COLO829 (cell line): ENCODE results near the gene SLC16A3.
A peak's percentile ranks its signal among the peaks of the same experiment; 100 is the strongest.
"Not testable (repeated sequence)": the region's sequence is repeated elsewhere in the genome, so short reads cannot be mapped to it uniquely, and the experiment has no call there.

Source experiments
- DNase-seq: peaks from one replicate; pipeline ENCODE4 v3.0.0; 2012; ENCODE audit warnings: low spot score

The SLC16A3 gene

GRCh38 chr17:82247182-82247823 lies 18.5 kb downstream of the SLC16A3 start:
- DNase-seq, result no peak

- no peak for DNase-seq
These were observed 19.2 kb downstream of the SLC16A3 start for GRCh38 chr17:82247856-82248671.

- no peak for DNase-seq
These were observed 20.2 kb downstream of the SLC16A3 start for GRCh38 chr17:82248815-82249674.

DNA sequence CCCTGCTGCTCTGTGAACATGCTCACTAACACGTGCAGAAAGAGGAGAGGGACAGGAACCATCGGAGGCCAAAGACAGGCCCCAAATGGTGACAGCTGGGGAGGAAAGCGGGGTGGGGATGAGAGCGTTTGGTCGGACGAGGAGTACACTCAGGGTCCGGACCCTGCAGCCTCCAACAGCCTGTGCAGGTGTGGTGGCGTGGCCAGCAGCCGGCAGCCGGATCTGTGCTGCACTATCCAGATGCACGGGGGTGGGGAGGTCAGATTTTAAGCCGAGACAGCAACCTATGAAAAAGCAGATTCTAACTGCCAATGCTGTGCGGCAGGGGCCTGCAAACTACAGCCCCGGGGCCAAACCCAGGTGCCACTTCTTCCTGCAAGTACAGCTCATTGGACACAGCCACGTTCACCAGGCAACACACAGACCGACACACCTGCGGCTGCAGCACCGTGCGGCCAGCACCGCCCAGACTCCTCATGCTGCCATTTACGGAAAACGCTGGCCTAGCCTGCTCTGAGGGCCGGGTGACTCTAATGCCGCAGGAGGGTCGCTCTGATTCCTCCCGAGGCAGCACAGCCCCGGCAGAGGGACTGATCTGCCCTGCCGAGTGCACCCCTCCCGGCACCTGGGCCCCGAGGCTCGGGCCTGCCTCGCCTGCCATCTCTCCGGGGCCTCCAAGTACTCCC lies 21.2 kb downstream of the SLC16A3 start:
- no peak for DNase-seq

DNA sequence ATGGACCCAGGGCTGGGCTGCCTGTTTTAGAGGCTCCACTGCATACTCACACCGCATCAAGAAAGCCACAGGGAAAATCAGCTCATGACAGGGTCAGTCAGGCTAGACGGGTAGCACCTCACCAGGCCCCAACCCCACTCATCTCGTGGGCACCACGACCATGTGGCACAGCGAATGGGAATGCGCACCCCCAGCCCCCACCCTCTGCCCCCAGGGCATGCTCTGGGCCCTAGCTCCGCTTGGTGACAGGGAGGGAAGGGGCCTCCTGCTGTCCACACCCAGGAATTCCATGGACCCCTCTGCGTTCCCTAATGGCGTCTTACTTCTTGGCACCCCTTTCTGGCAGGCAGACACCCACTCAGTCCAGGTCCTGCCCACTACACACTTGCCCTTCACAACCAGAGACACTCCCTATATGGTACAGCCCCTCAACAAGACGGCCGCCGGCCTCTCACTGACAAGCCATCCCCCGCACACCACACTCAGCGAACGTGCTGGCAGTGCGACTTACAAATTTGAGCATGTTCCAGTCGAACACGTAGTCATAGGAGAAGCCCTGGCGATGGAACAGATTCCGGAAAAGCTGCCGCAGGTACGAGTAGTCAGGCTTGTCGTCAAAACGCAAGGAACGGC lies 22.1 kb downstream of the SLC16A3 start:
- DNase-seq, result no peak

GRCh38 chr17:82252511-82253178 lies 23.8 kb downstream of the SLC16A3 start:
- no peak for DNase-seq

GRCh38 chr17:82253179-82253544 lies 24.3 kb downstream of the SLC16A3 start:
- no peak for DNase-seq

DNA sequence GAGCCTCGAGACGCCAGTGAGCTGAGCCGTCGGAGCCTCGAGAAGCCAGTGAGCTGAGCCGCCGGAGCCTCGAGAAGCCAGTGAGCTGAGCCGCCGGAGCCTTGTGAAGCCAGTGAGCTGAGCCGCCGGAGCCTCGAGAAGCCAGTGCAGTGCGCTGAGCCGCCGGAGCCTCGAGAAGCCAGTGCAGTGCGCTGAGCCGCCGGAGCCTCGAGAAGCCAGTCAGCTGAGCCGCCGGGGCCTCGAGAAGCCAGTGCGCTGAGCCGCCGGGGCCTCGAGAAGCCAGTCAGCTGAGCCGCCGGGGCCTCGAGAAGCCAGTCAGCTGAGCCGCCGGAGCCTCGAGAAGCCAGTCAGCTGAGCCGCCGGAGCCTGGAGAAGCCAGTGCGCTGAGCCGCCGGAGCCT lies 25.3 kb downstream of the SLC16A3 start:
- DNase-seq, result not testable (repeated sequence)

GRCh38 chr17:82254746-82255145 lies 25.9 kb downstream of the SLC16A3 start:
- DNase-seq, result not testable (repeated sequence)

GRCh38 chr17:82255402-82255972 lies 26.6 kb downstream of the SLC16A3 start:
- DNase-seq, result no peak

DNA sequence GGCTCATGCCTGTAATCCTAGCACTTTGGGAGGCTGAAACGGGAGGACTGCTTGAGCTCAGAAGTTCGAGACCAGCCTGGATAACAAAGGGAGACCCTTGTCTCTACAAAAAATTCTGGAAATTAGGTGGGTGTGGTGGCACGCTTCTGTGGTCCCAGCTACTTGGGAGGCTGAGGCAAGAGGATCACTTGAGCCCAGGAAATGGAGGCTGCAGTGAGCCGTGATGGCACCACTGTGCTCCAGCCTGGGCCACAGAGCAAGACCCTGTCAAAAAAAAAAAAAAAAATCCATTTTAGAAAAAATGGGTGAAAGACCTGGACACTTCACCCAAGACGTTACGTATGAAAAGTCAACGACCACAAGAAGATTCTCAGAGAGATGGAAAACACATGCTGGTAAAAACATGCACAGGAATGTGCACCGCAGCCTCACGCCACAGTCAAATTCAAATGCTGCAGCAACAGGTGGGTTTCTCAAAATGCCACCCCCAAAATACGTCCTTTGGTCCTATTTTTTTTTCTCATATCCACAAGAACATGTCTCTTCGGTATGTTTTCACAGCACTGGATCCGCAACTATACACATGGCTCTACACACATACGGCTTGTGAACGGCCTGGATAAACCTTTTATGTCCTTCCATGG lies 27.5 kb downstream of the SLC16A3 start:
- DNase-seq, result no peak

DNA sequence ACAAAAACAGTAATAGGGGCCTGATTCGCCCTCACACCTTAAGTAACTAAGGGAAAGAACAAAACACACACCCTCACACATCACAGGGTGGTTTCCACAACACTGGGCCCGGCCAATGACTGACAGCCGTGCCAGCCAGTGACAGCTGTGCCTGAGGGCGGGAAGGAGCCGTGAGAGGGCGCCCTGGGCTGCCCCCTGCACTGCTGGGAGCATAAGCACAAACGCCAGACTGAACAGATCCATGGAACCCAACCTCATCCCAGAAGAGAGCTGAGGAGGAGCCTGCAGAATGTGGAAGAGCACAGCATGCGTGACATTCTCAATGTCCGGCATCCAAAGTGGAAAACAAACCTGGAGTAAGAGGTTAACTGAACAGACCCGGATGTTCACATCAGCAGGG lies 28.6 kb downstream of the SLC16A3 start:
- no peak for DNase-seq

- no peak for DNase-seq
These were observed 29.7 kb downstream of the SLC16A3 start for GRCh38 chr17:82258555-82258954.

GRCh38 chr17:82259972-82260961 lies 31.4 kb downstream of the SLC16A3 start:
- DNase-seq, result not testable (repeated sequence)

DNA sequence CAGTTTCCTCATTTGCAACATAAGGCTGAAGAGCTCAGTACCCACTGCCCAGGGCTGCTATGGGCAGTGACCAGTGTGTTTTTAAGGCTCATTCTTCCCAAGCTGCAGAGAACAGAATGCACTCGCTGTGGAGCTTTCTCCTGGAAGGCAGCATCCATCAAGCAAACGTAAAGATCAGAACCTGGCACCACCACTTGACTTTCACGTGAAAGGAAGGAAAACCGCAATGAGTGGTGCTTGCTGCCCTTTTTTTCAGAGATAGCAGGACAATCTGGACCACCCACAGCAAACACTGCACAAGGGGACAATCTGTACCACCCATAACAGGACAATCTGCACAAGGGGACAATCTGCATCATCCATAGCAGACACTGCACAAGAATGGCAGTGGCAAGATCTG lies 33.5 kb downstream of the SLC16A3 start:
- DNase-seq, result no peak

- DNase-seq, result no peak
These were observed 34.8 kb downstream of the SLC16A3 start for GRCh38 chr17:82263641-82264040.

- DNase-seq, result no peak
These were observed 37.3 kb downstream of the SLC16A3 start for GRCh38 chr17:82266142-82266541.

DNA sequence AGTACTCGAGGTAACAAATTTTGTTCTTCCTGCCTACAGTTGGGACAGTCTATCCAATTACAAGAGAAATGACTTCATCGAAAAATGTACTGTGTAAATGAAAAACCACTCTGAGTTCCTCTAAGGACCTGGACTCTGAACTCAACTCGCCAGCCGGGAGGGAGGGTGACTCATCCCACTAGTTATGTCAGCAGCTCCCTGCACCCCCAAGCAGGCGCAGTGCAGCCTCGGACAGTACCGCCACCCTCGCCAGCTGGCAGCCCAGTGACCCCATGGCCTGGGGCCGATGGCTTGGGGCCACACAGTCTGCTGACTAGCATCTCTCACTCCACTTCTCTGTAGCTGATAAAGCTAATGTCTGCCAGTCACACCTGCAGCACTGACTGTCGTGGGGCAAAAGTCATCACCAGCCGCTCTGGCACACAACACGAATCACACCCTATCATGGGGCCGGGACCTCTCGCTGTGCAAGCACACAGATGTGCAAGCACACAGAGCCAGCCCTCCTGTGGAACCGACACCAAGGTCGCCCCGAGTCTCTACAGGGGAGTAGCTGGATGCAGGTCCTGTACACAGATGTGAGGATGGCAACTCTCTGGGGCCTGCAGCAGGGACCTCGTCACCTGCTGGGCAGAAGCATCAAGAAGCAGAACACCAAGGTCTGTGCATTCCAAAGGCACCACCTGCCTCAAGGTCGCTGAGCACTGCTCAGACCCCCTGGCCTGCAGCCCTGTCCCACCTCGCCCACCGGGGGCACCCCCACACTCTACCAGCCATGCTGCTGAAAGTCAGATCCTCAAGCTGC lies 38.9 kb downstream of the SLC16A3 start:
- DNase-seq, result peak; percentile 51
